Stimulated activated CD4-positive, alpha-beta T cell treated with anti-CD3 and anti-CD28 coated beads, Interleukin-12 subunit alpha, Interleukin-12 subunit beta, amount 100 ng/mL, for 24 hours (primary cell): Measurements from ENCODE around the gene FHAD1.

Experiments used
- DNase-seq, 2 experiments: peaks; one replicate each; pipeline ENCODE4 v3.0.0-alpha.2; 2020; ENCODE audit warnings: low read depth in 2 of 2

Gene FHAD1

DNA sequence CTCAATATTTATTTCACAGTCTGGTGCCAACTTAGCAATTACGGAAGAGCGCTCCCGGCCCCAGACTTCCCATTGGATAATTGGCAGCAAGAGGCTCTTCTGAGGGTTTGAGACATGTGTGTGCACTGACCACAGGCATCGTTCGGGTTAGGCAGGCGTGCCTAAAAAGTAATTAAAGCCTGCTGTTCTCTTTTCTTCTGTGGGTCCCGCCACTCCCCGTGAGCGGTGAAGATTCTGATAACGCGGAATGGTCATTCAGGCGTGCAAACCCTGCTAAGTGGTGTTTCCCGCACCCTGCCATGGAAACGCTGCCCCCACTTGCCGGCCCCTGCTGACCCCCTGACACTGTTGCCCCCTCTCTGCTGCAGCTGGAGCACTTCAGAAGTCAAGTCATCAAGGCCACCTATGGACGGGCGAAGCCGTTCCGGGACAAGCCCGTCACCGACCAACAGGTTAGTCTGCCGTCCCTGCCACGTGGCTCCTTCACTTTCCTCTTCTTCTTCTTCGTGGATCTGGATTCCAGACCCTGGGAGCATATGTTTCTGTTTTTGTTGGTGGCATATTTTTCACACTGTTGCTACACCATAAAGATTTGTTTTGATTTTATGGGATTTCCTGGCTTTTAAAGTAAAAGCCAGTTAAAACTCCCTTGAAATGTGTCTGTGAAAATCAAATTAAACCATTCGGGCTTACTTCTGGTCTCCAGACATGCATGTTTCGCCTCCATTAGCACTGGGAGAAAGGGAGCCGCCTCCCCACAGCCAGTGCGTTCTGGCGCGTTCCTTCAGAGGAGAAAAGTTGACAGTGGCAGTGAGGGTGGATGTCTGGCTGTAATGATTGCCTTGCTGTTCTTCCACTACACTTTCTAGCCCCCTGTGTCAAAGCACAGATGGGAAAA is 79.9 kb downstream of the FHAD1 start:
- DNase-seq = no peak

DNA sequence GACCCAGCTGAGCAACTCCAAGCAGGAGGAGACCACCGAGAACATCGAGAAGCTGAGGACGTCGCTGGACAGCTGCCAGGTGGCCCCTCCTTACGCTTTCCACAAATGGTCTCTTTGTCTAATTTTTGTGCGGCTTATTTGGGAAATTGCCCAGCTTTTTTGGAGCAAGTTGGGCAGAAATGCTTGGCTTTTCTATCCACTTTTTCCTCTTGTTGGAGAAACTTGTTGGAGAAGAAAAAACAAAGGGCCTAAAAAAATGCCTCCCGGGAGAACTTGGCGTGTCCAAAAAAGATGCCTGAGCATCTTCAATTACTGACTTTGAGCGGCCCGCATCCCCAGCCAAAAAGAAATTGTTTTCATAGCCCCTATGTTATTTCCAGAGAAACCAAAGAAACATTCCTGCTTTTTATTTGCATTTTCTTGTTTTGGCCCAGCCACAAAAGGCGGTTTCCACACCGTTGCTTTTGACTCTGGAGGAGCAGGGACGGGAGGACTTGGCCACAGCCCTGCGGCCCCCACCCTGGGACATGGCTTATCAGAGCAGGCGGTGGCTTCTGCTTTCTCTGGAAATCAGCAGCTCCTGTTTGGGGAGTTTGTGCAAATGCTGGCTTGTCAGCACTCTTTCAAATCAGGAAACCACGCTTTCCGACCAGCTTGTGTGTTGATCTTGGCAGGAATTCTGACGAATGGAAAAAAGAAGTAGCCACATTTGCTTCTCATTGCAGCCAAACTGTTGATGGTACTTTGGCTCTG is 81.5 kb downstream of the FHAD1 start:
- no peak for DNase-seq

DNA sequence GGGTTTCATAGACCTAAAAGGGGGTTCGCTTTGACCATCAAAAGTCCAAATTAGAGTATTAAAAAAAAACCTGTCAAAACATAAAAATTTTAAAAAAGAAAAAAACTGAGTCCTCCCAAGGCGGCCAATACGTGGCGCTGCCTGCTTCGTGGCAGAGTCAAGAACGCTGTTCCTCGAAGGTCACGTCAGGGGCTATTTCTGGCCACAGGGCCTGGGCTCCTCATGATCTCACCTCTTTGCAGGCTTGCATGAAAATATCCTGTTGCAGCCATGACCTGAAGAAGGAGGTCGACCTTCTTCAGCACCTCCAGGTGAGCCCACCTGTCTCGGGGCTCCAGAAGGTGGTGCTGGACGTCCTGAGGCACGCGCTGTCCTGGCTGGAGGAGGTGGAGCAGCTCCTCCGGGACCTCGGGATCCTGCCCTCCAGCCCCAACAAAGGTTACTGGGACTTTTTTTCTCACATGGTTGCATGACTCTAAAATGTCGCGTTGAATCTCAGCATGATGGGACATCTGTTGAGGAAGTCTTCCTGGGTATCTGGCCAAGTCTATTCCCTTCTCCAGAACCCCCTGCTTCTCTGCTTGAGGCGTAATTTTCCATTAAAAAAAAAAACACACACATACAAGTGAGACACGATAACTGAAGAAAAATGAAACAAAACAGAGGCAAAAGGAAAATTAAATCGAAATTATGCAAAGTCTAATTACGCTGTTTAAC is 82.2 kb downstream of the FHAD1 start:
- DNase-seq = no peak

DNA sequence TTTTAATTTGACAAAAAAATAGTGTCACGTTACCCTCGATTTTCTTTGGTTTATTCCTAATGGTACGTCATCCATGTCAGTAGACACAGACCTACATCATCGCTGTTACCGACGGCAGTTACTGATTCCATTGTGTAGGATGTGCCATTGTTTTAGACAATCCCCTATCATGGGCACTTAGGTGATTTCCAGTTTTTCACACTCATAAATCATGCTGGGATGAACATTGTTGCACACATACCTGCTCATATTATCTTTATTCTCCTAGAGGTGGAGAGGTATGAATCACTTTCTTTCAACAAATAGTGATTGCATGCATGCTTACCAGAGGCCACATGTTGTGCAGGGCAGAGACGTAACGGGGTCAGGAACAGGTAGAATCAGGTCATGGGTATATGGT is 83.0 kb downstream of the FHAD1 start:
- no peak for DNase-seq

DNA sequence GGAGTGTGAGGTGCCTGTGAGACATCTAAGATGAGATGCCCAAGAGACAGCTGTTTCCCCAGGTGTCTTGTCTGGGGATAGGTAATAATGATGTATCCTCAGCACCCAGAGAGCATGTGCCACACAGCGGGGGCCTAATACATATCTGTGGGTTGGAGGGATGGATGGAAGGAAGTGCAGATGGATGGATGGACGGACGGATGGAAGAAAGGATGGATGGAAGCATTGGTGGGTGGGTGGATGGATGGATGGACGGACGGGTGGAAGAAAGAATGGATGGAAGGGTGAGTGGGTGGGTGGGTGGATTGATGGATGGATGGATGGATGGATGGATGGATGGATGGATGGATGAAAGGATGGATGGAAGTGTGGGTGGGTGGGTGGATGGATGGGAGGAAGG is 84.2 kb downstream of the FHAD1 start:
- DNase-seq = no peak

DNA sequence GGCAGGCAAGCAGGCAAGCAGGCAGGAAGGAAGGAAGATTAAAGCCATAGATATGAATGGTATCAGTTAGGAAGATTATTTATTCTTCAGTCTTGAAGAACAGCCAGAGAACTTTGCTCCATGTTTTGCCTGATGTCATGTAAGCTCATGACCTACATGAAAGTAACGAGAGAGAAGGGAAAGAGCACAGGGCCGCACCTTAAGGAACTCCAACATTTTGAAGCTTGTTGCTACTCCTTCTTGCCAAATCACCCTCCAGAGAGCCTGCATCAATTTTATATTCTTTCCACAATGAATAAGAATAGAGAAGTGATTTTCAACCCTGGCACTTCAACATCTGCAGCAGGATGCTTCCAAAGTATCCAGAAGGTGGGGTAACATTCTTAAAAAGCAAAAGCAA is 84.7 kb downstream of the FHAD1 start:
- no peak for DNase-seq

DNA sequence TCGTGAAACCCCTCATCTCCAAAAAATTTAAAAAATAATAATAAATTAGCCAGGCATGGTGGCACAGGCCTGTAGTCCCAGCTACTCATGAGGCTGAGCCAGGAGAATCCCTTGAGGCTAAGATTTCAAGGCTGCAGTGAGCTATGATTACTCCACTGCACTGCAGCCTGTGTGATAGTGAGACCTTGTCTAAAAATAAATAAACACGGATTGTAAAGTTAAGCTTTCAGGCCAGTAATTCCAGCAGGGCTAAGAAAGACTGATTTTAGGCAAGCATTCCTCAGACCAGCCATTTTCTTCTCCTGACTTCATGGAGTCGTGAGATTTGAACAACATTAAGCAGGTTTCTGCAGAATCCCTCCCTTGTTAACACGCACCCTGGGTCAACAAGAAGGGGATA is 85.5 kb downstream of the FHAD1 start:
- DNase-seq = no peak

DNA sequence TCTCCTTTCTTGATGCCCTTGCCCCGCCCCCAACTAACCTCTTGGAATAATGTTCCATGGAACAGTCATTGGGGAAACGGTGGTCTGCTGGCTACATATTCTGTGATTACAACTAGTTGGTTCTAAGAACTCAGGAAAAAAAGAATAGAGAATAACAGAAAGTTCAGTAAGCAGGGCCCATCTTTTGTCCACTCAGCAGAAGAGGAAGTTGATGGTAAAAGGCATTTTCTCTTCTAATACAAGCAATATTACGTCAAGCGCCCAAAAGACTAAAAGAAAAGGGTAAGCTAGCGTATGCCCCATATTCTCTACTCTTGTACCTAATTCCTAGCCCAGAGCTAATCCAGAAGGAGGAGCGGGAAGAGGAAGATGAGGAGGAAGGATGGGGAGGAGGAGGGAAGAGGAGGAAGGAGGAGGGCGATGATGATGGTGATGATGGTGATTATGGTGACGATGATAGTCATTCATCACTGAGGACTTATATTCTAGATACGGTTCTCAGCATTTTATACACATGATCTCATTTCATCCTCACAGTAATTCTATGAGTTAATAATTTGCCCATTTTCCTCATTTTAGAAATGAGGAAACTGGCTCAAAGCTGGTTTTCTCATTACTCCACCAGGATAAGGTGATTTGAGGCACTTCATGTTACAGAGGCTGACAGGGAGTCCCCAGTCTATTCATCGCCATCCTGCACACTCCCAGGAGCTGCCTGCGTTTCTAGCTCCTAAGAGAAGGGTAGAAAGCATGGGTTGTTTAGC is 86.1 kb downstream of the FHAD1 start:
- no peak for DNase-seq

DNA sequence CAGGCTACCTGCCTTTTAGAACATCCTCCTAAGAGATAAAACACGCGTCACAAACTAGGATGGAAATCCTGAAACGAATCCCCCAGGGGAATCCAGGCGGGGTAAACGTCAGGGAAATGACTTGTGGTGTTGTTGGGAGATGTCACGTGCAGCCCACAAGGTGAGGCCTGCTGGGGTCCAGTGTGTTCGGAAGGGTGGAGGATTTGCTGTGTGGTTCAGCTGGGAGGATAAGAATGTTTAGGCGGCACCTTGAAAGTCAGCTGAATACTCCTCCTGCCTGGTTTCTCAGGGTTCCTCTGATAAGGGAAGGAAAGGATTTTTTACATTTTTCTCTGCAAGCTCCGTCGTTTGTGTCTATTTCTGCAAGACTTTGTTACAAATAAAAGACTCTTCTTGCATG is 88.0 kb downstream of the FHAD1 start:
- DNase-seq = no peak

DNA sequence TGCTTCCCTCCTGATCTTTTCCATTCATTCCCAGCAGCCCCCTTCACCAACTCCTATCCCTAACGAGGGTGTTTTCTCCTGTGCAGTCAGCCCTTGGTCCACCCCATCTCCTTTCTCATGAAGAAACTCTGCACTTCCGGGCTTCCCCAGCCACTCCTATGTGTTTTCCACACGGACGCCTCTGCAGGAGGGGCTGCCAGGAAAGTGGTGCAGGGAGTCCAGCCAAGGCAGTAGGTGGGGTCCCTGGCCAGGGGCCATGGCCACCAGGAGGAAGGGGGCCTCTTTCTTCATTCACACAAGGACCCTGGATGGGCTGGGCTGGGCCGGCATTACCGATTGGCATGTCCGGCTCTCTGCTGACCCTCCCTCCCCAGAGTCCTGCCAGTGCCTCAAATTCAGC is 89.8 kb downstream of the FHAD1 start:
- no peak for DNase-seq

DNA sequence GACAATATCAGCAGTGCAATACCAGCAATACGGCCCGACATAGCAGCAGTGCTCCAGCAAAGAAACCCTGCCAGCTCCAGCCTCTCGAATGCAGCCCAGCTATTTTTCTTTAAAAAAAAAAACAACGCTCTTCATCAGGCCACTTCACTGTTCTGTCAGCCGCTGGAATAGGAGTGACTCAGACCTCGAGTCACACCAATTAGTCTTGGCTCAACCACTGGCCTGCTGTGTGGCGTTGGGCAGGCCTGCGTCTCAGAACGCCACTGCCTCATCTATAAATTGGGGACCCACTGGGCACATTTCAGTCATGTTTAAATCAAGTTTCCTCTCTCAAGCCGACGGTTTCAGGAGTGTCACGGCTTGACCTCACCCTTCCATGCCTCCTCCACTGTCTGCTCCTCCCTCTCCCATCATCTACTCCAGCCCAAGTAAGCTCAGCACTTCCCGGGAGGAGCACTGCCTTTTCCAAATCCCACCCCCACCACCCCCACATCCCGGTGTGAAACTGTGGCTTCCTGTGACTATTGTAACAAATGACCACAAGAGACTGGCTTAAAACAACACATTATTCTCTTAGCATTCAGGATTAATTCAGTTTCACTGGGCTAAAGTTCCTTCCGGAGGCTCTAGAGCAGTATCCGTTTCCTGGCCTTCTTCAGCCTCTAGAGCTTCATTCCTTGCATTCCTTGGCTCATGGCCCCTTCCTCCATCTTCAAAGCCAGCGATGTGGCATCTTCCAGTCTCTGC is 90.8 kb downstream of the FHAD1 start:
- no peak for DNase-seq

DNA sequence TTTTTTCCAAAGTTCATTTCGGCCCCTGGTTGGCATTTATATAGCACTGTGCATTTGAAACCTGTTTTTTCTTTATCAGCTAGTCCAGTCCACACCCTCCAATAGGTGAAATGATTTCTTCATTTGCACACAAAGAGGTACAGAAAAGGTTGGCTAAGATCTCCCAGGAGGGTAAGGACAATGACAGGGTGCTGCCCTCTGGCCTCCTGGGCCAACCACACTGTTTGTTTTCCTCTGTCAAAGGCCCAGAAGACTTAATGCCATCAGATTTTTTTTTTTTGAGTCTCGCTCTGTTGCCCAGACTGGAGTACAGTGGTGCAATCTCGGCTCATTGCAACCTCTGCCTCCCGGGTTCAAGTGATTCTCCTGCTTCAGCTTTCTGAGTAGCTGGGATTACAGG is 92.5 kb downstream of the FHAD1 start:
- DNase-seq = no peak

DNA sequence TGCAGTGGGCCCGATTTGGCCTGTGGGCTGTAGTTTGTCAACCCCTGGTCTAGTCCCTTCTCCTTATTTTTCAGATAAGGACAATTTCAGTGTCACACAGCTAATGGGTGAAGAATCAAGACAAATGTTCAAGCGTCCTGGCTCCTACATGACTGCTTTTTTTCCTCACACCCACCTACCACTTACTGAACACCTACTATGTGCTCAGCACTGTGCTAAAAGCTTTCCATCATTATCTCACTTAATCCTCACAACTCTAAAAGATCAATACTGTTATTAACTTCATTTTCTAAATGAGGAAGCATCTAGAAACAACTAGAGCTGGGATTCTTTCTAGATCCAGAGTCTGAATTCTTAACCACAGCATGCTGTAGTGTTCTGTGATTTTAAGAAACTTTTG is 94.2 kb downstream of the FHAD1 start:
- DNase-seq = no peak

DNA sequence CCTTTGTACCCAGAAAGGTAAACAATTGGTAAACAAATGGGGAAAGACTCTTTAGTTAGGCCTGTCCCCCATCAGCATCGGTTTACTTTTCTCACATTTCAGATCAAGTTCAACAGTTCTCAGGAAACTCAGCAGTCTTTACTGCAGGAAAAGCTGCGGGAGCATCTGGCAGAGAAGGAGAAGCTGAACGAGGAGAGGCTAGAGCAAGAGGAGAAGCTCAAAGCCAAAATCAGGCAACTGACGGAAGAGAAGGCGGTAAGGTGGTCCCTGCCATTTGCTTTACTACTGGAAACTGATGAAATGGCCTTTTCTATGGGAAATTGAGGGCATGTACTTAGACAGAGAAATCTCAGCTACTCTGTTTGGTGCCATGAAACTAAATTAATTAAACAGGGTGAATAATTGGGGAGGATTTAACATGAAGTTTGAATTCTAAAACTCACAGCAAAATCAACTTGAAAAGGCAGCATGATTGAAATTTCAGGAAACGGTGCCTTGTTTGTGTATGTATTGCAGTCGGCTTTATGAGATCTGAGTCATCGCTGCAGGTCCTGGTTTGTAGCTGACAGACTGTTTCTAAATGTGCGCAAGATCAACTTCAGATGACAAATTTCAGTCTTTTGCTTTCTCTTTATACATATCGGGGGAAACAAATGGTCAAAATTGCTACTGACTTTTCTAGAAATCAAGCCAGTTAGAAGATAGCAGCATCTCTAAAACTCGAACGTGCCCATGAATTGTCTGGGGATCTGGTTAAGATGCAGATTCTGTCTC is 94.8 kb downstream of the FHAD1 start:
- DNase-seq = no peak

DNA sequence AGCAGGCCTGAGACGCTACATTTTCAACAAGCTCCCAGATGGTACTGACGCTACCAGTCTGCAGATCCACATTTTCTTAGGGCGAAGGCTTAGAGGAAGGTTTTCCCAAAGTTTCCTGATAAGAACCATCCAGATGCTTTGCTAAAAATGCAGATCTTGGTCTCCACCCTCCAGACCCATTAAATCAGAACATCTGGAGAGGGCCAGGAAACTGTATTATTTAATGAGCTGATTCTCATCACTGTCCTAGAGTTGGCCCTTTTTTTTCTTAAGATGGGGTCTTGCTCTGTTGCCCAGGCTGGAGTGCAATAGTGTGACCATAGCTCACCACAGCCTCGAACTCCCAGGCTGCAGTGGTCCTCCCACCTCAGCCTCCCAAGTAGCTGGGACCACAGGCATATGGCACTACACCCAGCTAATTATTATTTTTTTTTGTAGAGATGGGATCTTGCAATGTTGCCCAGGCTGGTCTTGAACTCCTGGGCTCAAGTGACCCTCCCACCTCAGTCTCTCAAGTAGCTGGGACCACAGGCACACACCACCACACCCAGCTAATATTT is 95.5 kb downstream of the FHAD1 start:
- DNase-seq = no peak

DNA sequence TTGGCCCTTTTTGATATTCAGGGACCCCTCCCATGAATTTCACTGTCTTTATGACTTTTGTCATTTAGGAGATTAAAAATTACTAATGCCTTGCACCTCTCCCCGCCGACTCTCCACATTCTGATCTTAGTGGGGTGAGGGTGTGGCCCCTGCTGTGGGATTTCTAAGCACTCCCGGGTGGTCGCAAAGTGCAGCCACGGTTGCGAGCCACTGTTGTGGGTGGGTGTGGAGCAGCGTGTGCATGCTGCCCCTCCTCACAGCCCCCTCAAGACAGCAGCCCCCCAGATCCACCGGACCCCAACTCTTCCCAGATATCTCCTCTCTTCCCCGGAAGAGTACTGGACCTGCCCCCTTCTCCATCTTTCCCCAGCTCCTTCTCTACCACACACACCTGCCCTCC is 96.1 kb downstream of the FHAD1 start:
- DNase-seq = no peak

DNA sequence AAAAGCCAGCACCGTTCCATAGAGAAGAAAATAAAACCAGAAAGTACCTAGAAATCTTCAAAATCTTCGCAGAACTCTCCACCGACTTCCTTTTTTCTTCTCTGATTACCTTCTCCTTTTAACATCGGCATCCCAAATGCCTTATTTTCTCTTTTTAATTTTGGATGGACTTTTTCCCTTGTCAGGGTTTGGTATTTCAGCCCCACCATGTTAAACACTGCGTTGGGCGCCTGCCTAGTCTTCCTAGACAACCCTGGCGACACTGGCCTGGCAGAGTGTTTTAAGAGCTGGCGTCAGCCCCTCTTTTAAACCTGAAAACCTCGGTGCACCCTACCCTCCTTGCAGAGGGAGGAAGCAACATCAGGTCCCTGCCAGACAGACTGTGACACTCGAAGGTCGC is 96.7 kb downstream of the FHAD1 start:
- no peak for DNase-seq

DNA sequence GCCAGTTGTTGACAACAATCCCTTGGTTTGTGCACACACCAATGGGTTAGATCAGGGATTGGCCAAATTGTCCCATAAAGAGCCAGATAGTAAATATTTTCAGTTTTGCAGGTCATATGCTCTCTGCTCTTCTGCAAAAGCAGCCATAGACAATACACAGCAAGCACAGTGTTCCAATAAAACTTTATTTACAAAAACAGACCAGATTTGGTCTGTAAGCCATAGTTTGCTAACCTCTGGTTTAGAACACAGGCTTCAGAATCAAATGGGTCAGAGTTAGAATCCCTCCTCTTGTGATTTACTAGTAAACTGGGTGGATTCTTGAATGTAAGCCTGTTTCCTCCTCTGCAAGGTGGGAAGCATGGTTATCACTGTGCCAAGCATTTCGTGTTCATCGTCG is 97.4 kb downstream of the FHAD1 start:
- DNase-seq = no peak

DNA sequence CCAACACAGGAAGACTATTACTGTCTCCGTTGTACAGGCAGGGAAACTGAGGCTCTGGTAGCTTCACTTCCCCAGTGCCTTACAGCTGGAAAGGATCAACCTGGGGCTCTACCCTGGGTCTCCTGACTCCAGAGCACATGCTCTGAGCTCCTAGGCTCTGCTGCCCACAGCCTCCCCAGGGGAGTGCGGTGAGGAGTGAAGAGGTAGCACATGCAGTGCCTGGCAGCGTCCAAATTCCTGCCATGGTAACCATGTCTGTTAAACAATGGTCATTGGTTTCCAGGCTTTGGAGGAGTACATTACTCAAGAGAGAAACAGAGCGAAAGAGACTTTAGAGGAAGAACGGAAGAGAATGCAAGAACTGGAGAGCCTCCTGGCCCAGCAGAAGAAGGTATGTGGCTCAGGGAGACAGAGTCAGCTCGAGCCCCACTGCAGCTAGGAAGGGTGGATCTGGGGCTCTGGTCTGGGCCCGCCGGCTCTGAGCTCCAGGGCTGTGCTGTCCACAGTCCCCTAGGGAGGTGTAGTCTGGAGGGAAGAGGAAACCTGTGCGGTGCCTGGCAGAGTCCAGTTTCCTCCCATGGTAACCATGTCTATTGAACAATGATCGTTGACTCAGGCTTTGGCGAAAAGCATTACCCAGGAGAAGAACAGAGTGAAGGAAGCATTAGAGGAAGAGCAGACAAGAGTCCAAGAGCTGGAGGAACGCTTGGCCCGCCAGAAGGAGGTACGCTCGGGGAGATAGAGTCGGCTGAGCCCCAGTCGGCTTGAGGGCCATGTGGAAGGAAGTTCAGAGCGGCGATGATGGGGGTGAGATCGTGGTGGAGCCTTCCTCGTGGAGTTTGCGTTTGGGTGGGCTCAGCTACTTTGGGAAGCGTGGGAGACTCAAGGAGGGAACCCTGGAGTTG is 98.0 kb downstream of the FHAD1 start:
- DNase-seq = no peak
